DND-41 (cell line): Measurements from ENCODE around the gene LSS.

Experiments
- ATAC-seq: fragments of 200-7000 bp; cut with Tn5 transposase; 3 replicates; pipeline ENCODE4 v1.9.1; 2021; ENCODE audit warnings: low read depth; ENCODE audit not compliant: insufficient read depth
- DNase-seq: peaks from one replicate; pipeline ENCODE4 v3.0.0-alpha.2; 2020
- H2AFZ ChIP-seq: 2 replicates; pipeline ENCODE4 v1.6.0; 2012; ENCODE audit warnings: low read depth, low read length
- H3K27ac ChIP-seq: 2 replicates; pipeline ENCODE4 v1.5.1; 2012; ENCODE audit warnings: low read length, inconsistent platforms
- H3K27me3 ChIP-seq: fragments of 200-600 bp; sonication (generic); 2 replicates; pipeline ENCODE4 v1.6.0; 2012; ENCODE audit warnings: low read length, mild to moderate bottlenecking, inconsistent platforms; ENCODE audit not compliant: insufficient read depth, poor library complexity
- H3K36me3 ChIP-seq: 2 replicates; pipeline ENCODE4 v1.5.1; 2012; ENCODE audit warnings: low read length, inconsistent platforms; ENCODE audit not compliant: insufficient read depth
- H3K4me1 ChIP-seq: 2 replicates; pipeline ENCODE4 v1.5.1; 2012; ENCODE audit warnings: mild to moderate bottlenecking, low read length; ENCODE audit not compliant: insufficient read depth
- H3K4me2 ChIP-seq: 2 replicates; pipeline ENCODE4 v1.6.0; 2012; ENCODE audit warnings: mild to moderate bottlenecking, moderate library complexity, low read length, inconsistent platforms; ENCODE audit not compliant: insufficient read depth
- H3K4me3 ChIP-seq, 2 experiments: fragments of 200-600 bp in 1 of 2; shearing (Covaris generic) in 1 of 2; 2 replicates each; pipeline ENCODE4 v1.5.1; 2012 to 2016; ENCODE audit warnings: inconsistent platforms in 2 of 2, low read length in 2 of 2, mild to moderate bottlenecking in 2 of 2, low read depth in 1 of 2, moderate library complexity in 1 of 2
- H3K79me2 ChIP-seq: 2 replicates; pipeline ENCODE4 v1.6.0; 2012; ENCODE audit warnings: low read length, inconsistent platforms; ENCODE audit not compliant: insufficient read depth
- H3K9ac ChIP-seq: 2 replicates; pipeline ENCODE4 v1.6.0; 2012; ENCODE audit warnings: low read depth, mild to moderate bottlenecking, inconsistent platforms, low read length, moderate library complexity
- H3K9me3 ChIP-seq: 2 replicates; pipeline ENCODE4 v1.5.1; 2012; ENCODE audit warnings: low read length, moderate library complexity, mild to moderate bottlenecking, inconsistent platforms; ENCODE audit not compliant: insufficient read depth, severe bottlenecking
- H4K20me1 ChIP-seq: 2 replicates; pipeline ENCODE4 v1.6.0; 2012; ENCODE audit warnings: low read length; ENCODE audit not compliant: insufficient read depth
- EZH2 ChIP-seq: IDR thresholded peaks from 3 replicates; pipeline ENCODE4 v1.6.1; 2012; ENCODE audit warnings: borderline replicate concordance, low read depth, mild to moderate bottlenecking, moderate library complexity, low read length, inconsistent platforms; ENCODE audit not compliant: severe bottlenecking
- TF ChIP-seq, protein P1 (sequence below): IDR thresholded peaks from 2 replicates; pipeline ENCODE4 v1.5.1; 2012; ENCODE audit warnings: borderline replicate concordance, low read length, moderate library complexity, mild to moderate bottlenecking; ENCODE audit not compliant: poor library complexity, severe bottlenecking; ENCODE audit errors: extremely low read depth

LSS gene

DNA sequence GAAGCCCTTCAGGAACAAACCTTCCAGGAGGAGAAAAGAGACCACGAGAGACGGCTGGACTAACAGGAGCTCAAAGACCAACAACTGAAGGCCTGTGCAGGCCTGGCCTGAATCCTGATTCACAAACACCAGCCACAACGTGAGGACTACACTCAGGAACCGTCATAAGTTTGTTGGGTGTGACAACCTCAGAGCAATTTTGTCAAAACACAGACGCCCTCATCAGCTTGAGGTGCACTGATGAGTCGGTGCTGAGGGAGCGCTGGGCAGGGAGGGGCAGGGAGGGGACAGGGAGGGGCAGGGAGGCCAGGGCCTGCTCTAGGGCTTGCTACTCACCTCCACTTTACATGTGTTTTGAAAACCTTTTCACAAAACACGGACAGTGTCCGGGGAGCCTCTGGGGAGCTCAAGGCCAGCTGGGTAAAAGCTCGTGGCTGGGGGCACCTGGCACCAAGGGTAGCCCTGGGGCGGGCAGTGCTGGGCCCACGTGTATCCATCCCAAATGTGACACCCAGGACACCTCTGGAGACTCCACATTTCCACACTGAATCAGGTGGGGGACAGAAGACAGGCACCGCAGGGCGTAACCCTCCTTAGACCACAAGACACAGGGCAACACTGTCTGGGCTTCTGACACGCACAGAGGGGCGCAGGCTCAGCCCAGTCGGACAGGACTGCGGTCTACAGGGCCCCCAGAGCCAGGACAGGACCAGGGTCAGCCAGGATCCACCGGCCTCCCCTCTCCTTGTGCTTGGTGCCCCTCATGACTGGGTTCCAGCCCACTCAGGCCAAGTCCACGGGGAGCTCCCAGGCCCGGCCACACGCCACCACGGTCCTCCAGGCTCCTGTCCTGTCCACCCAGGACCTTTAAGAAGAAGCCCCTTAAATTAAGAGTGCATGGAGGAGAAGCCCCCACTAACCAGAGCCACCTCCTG lies 16.5 kb downstream of the LSS start:
- Histone ChIP-seq H4K20me1 (peaks cover 34% of the 10 kb centered on the region), H3K9ac (no peak overlapping the region), H3K27ac (no peak overlapping the region), H3K79me2 (no peaks in the 10 kb centered on the region), H3K36me3 (peaks cover 87% of the 10 kb centered on the region), H3K9me3 (no peaks in the 10 kb centered on the region), H3K4me3 (no peak overlapping the region), H2AFZ (no peak overlapping the region), H3K4me1 (no peaks in the 10 kb centered on the region), H3K27me3 (no peaks in the 10 kb centered on the region), H3K4me2 (no peak overlapping the region)
- ATAC-seq (no peak), DNase-seq (no peak)
- TF ChIP-seq, protein P1, sequence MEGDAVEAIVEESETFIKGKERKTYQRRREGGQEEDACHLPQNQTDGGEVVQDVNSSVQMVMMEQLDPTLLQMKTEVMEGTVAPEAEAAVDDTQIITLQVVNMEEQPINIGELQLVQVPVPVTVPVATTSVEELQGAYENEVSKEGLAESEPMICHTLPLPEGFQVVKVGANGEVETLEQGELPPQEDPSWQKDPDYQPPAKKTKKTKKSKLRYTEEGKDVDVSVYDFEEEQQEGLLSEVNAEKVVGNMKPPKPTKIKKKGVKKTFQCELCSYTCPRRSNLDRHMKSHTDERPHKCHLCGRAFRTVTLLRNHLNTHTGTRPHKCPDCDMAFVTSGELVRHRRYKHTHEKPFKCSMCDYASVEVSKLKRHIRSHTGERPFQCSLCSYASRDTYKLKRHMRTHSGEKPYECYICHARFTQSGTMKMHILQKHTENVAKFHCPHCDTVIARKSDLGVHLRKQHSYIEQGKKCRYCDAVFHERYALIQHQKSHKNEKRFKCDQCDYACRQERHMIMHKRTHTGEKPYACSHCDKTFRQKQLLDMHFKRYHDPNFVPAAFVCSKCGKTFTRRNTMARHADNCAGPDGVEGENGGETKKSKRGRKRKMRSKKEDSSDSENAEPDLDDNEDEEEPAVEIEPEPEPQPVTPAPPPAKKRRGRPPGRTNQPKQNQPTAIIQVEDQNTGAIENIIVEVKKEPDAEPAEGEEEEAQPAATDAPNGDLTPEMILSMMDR = no peak
- TF ChIP-seq EZH2 = no peak

DNA sequence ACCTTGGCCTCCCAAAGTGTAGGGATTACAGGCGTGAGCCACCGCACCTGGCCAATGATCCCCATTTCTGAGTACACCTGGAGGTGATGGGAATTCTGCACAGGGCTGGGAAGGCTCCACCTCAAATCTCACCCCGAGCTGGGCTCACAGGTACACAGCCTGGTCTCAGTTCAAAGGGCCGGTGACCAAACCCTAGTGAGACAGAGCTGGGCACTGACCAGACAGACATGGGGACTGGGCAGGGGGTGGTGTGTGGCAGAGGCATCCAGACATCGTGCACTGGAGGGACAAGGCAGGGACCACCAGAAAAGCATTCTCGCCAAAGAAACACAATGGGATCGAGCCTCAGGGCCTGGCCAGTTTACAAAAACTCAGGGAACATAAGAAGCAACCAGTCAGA lies 17.2 kb downstream of the LSS start:
- Histone ChIP-seq H3K36me3 (peaks cover 91% of the 10 kb centered on the region), H4K20me1 (peaks cover 35% of the 10 kb centered on the region), H3K4me1 (no peaks in the 10 kb centered on the region), H3K79me2 (no peaks in the 10 kb centered on the region), H3K27ac (no peak overlapping the region), H3K9ac (no peak overlapping the region), H3K27me3 (no peaks in the 10 kb centered on the region), H3K4me2 (no peak overlapping the region), H2AFZ (no peak overlapping the region), H3K4me3 (no peak overlapping the region), H3K9me3 (no peaks in the 10 kb centered on the region)
- no peak for TF ChIP-seq EZH2
- TF ChIP-seq, protein P1 = no peak
- ATAC-seq (no peak), DNase-seq (no peak)

DNA sequence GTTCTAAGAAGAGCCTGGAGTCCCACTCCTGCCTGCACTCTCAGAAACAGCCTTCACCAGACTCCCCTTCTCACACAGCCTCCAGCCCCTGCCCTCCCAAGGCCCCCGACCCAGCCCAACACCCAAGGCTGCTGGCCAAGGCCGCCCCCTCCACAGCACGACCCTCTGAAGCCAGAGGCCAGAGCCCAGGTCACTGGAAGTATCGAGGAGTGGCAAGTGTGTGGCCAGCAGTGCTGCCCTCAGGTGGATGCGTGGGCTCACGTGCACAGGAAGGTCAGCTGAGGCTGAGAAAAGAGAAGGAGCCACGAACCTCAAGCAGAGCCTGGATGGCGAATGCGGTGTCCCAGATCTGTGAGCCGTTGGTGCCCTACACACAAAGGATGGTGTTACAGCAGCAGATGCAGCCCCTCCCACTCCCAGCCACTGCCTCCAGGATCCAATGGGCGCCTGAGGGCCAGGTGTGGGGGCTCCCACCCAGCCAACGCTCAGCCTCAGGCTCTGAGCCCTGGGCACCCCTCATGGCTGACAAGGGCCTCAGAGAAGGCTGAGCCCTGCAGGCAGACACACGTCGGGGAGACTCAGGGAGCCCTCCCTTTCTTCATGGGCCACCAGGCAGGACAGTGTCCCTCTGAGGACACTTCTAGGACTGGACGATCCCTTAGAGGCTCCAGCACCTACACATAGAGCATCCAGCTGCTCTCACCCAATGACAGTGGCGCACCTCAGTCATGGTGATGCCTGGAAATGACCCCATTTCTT lies 18.0 kb downstream of the LSS start:
- Histone ChIP-seq H3K36me3 (peaks cover 91% of the 10 kb centered on the region), H3K4me3 (no peak overlapping the region), H3K27me3 (no peaks in the 10 kb centered on the region), H3K4me1 (no peaks in the 10 kb centered on the region), H2AFZ (no peak overlapping the region), H3K79me2 (no peaks in the 10 kb centered on the region), H4K20me1 (peaks cover 33% of the 10 kb centered on the region), H3K27ac (no peak overlapping the region), H3K4me2 (no peak overlapping the region), H3K9me3 (no peaks in the 10 kb centered on the region), H3K9ac (no peak overlapping the region)
- ATAC-seq (no peak), DNase-seq (no peak)
- TF ChIP-seq, protein P1 = no peak
- no peak for TF ChIP-seq EZH2
